Loucy (cell line): ENCODE results near the gene KRTAP21-2.

ENCODE experiments used
- EZH2phosphoT487 ChIP-seq: fragments of 200-600 bp; IDR thresholded peaks from 2 replicates; pipeline ENCODE4 v1.6.1; 2018; ENCODE audit warnings: antibody characterized with exemption, mild to moderate bottlenecking, moderate library complexity, borderline replicate concordance
- TF ChIP-seq, protein P1 (sequence below): fragments of 200-600 bp; sonication (generic); conservative IDR thresholded peaks from 2 replicates; pipeline ENCODE4 v1.5.1; 2014; ENCODE audit warnings: mild to moderate bottlenecking, antibody characterized with exemption, low read length

DNA sequence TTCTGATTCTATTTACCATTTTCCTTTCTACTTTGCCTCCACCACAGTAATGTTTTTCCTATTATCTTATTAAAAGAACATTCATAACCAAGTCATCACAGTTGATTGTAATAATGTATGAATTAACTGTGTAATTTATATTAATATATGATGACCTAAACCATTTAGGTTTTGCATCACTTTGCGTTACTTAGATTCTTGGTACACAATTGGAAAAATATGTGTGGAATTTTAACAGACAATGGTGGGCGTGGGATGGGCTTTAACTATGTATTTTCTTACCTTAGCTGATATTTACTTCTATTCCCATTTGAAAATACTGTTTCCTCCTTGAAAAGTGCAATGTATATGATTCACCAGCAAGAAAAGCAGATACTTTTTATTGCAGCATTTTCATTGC lies 32.1 kb downstream of the KRTAP21-2 start:
- TF ChIP-seq, protein P1, sequence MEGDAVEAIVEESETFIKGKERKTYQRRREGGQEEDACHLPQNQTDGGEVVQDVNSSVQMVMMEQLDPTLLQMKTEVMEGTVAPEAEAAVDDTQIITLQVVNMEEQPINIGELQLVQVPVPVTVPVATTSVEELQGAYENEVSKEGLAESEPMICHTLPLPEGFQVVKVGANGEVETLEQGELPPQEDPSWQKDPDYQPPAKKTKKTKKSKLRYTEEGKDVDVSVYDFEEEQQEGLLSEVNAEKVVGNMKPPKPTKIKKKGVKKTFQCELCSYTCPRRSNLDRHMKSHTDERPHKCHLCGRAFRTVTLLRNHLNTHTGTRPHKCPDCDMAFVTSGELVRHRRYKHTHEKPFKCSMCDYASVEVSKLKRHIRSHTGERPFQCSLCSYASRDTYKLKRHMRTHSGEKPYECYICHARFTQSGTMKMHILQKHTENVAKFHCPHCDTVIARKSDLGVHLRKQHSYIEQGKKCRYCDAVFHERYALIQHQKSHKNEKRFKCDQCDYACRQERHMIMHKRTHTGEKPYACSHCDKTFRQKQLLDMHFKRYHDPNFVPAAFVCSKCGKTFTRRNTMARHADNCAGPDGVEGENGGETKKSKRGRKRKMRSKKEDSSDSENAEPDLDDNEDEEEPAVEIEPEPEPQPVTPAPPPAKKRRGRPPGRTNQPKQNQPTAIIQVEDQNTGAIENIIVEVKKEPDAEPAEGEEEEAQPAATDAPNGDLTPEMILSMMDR, result no peak
- no peak for TF ChIP-seq EZH2phosphoT487
